ENCODE measurements around the gene NLRP9.

GRCh38 chr19:55766466-55766865 is 28.3 kb upstream of the NLRP9 start:
- no peak for TF ChIP-seq EZH2phosphoT487 (IDR thresholded peaks at IDR 0.05; ENCODE audit: low read depth)
- no peak for TF ChIP-seq CTCF (IDR thresholded peaks at IDR 0.05; ENCODE audit: low read depth, low read length)
